MM.1S (cell line): ENCODE measurements around the gene NINJ1.
A peak's percentile ranks its signal among the peaks of the same experiment; 100 is the strongest.

Experiments
- DNase-seq: peaks from one replicate; pipeline ENCODE4 v3.0.0-alpha.2; 2015
- H2AFZ ChIP-seq: fragments of 300-600 bp; sonication (generic); 2 replicates; pipeline ENCODE4 v1.6.0; 2016; ENCODE audit warnings: antibody characterized with exemption, low read length
- H3F3A ChIP-seq: fragments of 300-600 bp; sonication (generic); 2 replicates; pipeline ENCODE4 v1.6.1; 2016; ENCODE audit warnings: mild to moderate bottlenecking, antibody characterized with exemption, low read length, moderate library complexity, mixed read lengths; ENCODE audit not compliant: insufficient read depth
- H3K27ac ChIP-seq: fragments of 300-600 bp; sonication (generic); 2 replicates; pipeline ENCODE4 v1.5.1; 2016; ENCODE audit warnings: mild to moderate bottlenecking, low read length
- H3K27me3 ChIP-seq: fragments of 300-600 bp; sonication (generic); replicated peaks from 2 replicates; pipeline ENCODE4 v1.6.0; 2016; ENCODE audit warnings: low read length; ENCODE audit not compliant: insufficient read depth
- H3K36me3 ChIP-seq: fragments of 300-600 bp; sonication (generic); replicated peaks from 2 replicates; pipeline ENCODE4 v1.6.1; 2016; ENCODE audit warnings: mild to moderate bottlenecking, low read length, mixed read lengths; ENCODE audit not compliant: insufficient read depth
- H3K4me1 ChIP-seq: fragments of 300-600 bp; sonication (generic); 2 replicates; pipeline ENCODE4 v1.6.1; 2016; ENCODE audit warnings: low read length, mixed read lengths
- H3K4me2 ChIP-seq: fragments of 300-600 bp; sonication (generic); 2 replicates; pipeline ENCODE4 v1.6.0; 2016; ENCODE audit warnings: low read depth, low read length
- H3K4me3 ChIP-seq: fragments of 300-600 bp; sonication (generic); 2 replicates; pipeline ENCODE4 v1.5.1; 2016; ENCODE audit warnings: low read length, mixed read lengths
- H3K79me2 ChIP-seq: fragments of 300-600 bp; sonication (generic); 2 replicates; pipeline ENCODE4 v1.6.1; 2016; ENCODE audit warnings: mixed run types, low read length, mixed read lengths
- H3K9ac ChIP-seq: fragments of 300-600 bp; sonication (generic); 2 replicates; pipeline ENCODE4 v1.6.1; 2016; ENCODE audit warnings: low read length, mixed read lengths
- H3K9me2 ChIP-seq: fragments of 300-600 bp; sonication (generic); replicated peaks from 2 replicates; pipeline ENCODE4 v1.6.1; 2016; ENCODE audit warnings: mild to moderate bottlenecking, low read length, mixed read lengths; ENCODE audit not compliant: insufficient read depth
- H3K9me3 ChIP-seq: fragments of 300-600 bp; sonication (generic); replicated peaks from 2 replicates; pipeline ENCODE4 v1.6.1; 2016; ENCODE audit warnings: mild to moderate bottlenecking, low read length, mixed read lengths; ENCODE audit not compliant: insufficient read depth
- H4K20me1 ChIP-seq: fragments of 300-600 bp; sonication (generic); 2 replicates; pipeline ENCODE4 v1.6.1; 2016; ENCODE audit warnings: mild to moderate bottlenecking, low read length, moderate library complexity, mixed read lengths; ENCODE audit not compliant: insufficient read depth
- EZH2 ChIP-seq: fragments of 300-600 bp; sonication (generic); optimal IDR thresholded peaks from 2 replicates; pipeline ENCODE3; 2017; ENCODE audit warnings: low read depth, mild to moderate bottlenecking, antibody characterized with exemption, low read length, mixed read lengths
- EZH2phosphoT487 ChIP-seq: fragments of 300-600 bp; sonication (generic); IDR thresholded peaks from 2 replicates; pipeline ENCODE4 v1.6.1; 2018; ENCODE audit warnings: antibody characterized with exemption, low read length
- TF ChIP-seq, protein P1 (sequence below): fragments of 300-600 bp; sonication (generic); IDR thresholded peaks from 2 replicates; pipeline ENCODE4 v1.5.1; 2016; ENCODE audit warnings: antibody characterized with exemption, low read length, mixed read lengths

NINJ1 gene, protein sequence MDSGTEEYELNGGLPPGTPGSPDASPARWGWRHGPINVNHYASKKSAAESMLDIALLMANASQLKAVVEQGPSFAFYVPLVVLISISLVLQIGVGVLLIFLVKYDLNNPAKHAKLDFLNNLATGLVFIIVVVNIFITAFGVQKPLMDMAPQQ

DNA sequence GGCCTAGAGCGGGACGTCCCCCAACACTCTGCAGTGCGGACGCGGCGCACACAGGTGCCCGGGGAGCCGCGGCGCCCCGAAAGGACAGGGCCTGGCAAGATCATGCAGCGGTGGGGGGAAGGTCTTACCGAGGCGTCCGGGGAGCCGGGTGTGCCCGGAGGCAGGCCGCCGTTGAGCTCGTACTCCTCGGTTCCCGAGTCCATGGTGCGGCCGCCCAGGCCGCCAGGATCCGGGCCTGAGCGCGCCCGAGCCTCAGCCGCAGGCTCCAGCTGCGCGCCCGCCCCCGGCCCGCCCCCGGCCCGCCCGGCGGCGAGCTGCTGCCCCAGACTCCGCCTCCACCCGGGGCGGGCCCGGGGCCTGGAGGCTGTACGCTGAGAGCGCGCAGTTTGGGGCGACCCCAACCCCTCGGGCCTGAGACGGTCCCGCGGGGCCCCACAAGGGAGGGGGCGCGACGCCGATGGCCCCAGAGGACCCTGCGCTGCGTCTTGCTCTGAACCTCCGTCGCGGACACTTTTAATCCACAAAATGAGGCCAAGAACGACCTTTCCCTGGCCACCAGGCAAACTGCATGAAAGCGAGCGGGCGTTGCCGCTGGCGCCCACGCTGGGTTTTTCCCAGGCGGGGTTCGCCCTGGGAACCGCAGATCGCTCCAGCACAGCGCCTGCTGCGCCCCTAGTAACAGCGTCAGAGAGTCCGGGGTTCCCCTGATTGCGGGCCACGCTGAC lies at the start of gene NINJ1:
Gene NINJ1, minus strand, starts transcription at position 237 of the 725 bp plus-strand sequence. Its CDS starts 34 bp downstream, at position 203.
- Histone ChIP-seq H3K9me2 (no peaks in the 10 kb centered on the region), H2AFZ (peak within 1 kb of the TSS; percentile 76), H4K20me1 (no peaks in the 10 kb centered on the region), H3K27me3 (no peaks in the 10 kb centered on the region), H3K79me2 (peaks cover 29% of the 10 kb centered on the region), H3K9ac (peak within 1 kb of the TSS; percentile 95), H3K4me2 (peak within 1 kb of the TSS; percentile 88), H3K4me1 (peaks cover 4% of the 10 kb centered on the region; the same call in 1 of the 2 replicates), H3K36me3 (no peaks in the 10 kb centered on the region), H3K9me3 (no peaks in the 10 kb centered on the region), H3K27ac (peak within 1 kb of the TSS; percentile 60; the same call in 1 of the 2 replicates), H3K4me3 (peak within 1 kb of the TSS; percentile 86), H3F3A (no peaks in the 10 kb centered on the region; the same call in 1 of the 2 replicates)
- peak; percentile 82 for DNase-seq
- TF ChIP-seq EZH2 (no peak), EZH2phosphoT487 (no peak)
- TF ChIP-seq, protein P1, sequence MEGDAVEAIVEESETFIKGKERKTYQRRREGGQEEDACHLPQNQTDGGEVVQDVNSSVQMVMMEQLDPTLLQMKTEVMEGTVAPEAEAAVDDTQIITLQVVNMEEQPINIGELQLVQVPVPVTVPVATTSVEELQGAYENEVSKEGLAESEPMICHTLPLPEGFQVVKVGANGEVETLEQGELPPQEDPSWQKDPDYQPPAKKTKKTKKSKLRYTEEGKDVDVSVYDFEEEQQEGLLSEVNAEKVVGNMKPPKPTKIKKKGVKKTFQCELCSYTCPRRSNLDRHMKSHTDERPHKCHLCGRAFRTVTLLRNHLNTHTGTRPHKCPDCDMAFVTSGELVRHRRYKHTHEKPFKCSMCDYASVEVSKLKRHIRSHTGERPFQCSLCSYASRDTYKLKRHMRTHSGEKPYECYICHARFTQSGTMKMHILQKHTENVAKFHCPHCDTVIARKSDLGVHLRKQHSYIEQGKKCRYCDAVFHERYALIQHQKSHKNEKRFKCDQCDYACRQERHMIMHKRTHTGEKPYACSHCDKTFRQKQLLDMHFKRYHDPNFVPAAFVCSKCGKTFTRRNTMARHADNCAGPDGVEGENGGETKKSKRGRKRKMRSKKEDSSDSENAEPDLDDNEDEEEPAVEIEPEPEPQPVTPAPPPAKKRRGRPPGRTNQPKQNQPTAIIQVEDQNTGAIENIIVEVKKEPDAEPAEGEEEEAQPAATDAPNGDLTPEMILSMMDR: peak; percentile 6; the same call in 1 of the 2 replicates

DNA sequence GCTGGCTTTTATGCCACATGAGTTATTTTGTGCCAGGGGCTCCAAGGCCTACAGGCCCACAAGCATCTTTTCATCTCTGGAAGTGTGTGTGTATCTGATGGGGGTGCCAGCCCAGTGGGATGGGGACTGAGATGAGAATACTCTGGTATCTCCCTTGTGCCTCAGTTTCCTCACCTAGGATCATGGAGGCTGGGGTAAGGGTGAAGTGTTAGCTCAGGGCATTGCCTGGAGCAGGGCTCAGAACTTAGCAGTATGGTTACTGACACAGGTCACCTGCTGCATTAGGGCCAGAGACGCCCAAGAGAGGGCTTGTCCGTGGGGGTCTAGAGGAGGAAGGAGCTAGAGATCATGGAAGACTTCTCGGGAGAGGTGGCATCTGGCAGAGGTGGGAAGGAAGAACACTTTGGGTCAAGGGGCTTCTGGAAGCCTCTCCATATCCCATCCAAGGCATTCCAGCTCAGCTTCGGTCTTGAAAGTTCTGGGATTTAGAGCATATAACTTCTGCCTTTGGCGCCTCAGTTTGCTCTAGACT lies 49.1 kb upstream of the NINJ1 start:
- Histone ChIP-seq H3K9me3 (no peaks in the 10 kb centered on the region), H3K9me2 (no peaks in the 10 kb centered on the region), H3F3A (no peaks in the 10 kb centered on the region), H4K20me1 (no peaks in the 10 kb centered on the region), H3K4me2 (peak overlapping the region; percentile 95; the same call in 1 of the 2 replicates), H3K4me3 (peak overlapping the region; percentile 47; the same call in 1 of the 2 replicates), H3K36me3 (no peaks in the 10 kb centered on the region), H3K4me1 (no peaks in the 10 kb centered on the region), H2AFZ (no peak overlapping the region), H3K9ac (no peak overlapping the region), H3K27ac (no peak overlapping the region), H3K27me3 (no peaks in the 10 kb centered on the region), H3K79me2 (no peaks in the 10 kb centered on the region)
- DNase-seq: no peak
- TF ChIP-seq, protein P1: no peak
- no peak for TF ChIP-seq EZH2
- no peak for TF ChIP-seq EZH2phosphoT487

DNA sequence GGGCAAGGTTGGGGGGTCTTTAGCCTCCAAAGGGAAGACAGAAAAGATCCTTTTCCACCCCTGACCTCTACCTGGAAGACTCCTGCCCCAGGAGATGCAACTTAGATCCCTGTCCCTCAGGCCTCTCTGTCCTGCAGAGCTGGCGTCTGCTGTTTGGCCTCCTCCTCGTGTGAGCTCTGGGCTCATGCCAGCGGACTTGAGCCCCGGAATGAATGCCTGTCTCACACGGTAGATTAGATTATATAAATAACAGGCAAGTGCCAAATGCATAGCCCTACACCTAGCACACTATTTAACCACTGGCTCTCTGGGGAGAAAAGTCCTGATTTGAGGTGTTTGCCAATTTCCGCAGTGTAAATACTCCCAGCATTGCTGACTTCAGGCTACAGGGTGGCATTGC lies 48.5 kb upstream of the NINJ1 start:
- H3K79me2 ChIP-seq: no peaks in the 10 kb centered on the region
- H3K4me1 ChIP-seq: no peaks in the 10 kb centered on the region
- H3K9ac ChIP-seq: no peak overlapping the region
- no peaks in the 10 kb centered on the region for H3K36me3 ChIP-seq
- H4K20me1 ChIP-seq: no peaks in the 10 kb centered on the region
- H3K27me3 ChIP-seq: no peaks in the 10 kb centered on the region
- H3K4me2 ChIP-seq: no peak overlapping the region
- TF ChIP-seq, protein P1: no peak
- TF ChIP-seq EZH2 (no peak), EZH2phosphoT487 (no peak)
- H3K9me2 ChIP-seq: no peaks in the 10 kb centered on the region
- DNase-seq: no peak
- H2AFZ ChIP-seq: no peak overlapping the region
- H3K9me3 ChIP-seq: no peaks in the 10 kb centered on the region
- no peaks in the 10 kb centered on the region for H3F3A ChIP-seq
- H3K4me3 ChIP-seq: no peak overlapping the region
- no peak overlapping the region for H3K27ac ChIP-seq
